ENCODE results near the gene RBBP8NL.

RBBP8NL gene

DNA sequence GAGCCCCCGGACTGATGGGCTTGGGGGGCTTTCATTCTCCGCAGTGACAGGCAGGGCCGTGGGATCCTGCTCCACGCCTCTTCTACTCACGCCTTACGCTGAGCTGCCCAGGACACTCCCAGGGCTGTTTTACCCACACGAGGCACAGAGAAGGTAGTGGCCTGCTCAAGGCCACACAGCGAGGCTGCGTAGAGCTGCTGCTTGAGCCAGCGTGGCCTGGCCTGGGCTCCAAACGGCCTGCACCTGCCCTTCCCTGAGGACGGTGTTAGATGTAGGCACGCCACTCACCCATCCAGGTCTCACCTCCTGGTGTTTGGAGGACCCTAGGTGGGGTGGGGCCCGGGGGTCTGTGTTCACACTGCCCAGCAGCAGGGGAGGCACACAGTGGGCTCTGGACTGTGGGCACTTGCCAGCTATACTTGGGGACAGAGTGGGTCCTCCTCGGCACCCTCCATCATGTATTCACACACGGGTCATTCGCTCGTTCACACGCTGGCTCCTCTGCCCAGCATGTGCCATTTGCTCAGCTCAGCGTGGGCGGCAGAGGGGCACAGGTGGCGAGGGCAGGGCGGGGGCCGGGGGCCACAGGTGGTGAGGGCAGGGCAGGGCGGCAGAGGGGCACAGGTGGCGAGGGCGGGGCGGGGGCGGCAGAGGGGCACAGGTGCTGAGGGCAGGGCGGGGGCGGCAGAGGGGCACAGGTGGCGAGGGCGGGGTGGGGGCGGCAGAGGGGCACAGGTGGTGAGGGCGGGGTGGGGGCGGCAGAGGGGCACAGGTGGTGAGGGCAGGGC, 18.4 kb upstream of the RBBP8NL start:
- Histone ChIP-seq H3K27me3 (ENCODE audit: insufficient read depth, low read depth, severe bottlenecking) (no peaks in the 10 kb centered on the region), H3K4me3 (ENCODE audit: low read depth, low read length) (no peak overlapping the region), H3K27ac (no peak overlapping the region), H3K9me3 (ENCODE audit: severe bottlenecking) (peaks cover 4% of the 10 kb centered on the region), H3K36me3 (no peaks in the 10 kb centered on the region)
- DNase-seq, result no peak
- TF ChIP-seq, protein P1, sequence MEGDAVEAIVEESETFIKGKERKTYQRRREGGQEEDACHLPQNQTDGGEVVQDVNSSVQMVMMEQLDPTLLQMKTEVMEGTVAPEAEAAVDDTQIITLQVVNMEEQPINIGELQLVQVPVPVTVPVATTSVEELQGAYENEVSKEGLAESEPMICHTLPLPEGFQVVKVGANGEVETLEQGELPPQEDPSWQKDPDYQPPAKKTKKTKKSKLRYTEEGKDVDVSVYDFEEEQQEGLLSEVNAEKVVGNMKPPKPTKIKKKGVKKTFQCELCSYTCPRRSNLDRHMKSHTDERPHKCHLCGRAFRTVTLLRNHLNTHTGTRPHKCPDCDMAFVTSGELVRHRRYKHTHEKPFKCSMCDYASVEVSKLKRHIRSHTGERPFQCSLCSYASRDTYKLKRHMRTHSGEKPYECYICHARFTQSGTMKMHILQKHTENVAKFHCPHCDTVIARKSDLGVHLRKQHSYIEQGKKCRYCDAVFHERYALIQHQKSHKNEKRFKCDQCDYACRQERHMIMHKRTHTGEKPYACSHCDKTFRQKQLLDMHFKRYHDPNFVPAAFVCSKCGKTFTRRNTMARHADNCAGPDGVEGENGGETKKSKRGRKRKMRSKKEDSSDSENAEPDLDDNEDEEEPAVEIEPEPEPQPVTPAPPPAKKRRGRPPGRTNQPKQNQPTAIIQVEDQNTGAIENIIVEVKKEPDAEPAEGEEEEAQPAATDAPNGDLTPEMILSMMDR (IDR thresholded peaks at IDR 0.05; ENCODE audit: low read depth, low read length), result no peak

DNA sequence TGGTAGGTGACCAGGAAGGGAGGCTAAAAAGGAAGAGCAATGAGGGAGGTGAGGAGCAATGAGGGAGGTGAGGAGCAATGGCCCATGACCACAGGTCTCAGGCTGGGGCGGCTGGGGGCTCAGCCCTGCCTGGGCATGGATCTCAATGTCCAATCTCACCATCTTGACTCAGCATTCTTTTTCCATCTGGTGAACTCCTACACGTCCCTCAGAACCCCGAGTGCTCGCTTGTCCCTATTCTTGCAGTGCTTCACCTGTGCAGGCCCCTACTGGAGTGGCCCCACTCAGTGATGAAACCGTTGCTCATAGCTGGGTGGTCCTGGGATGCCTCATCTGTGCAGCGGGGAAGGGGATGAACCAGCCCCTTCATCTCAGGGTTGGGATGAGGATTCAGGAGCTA, 16.9 kb upstream of the RBBP8NL start:
- H3K9me3 ChIP-seq (ENCODE audit: severe bottlenecking), result peaks cover 4% of the 10 kb centered on the region
- no peak overlapping the region for H3K4me3 ChIP-seq (ENCODE audit: low read depth, low read length)
- no peaks in the 10 kb centered on the region for H3K27me3 ChIP-seq (ENCODE audit: insufficient read depth, low read depth, severe bottlenecking)
- H3K36me3 ChIP-seq, result no peaks in the 10 kb centered on the region
- TF ChIP-seq, protein P1 (IDR thresholded peaks at IDR 0.05; ENCODE audit: low read depth, low read length), result no peak
- no peak for DNase-seq
- H3K27ac ChIP-seq, result no peak overlapping the region

DNA sequence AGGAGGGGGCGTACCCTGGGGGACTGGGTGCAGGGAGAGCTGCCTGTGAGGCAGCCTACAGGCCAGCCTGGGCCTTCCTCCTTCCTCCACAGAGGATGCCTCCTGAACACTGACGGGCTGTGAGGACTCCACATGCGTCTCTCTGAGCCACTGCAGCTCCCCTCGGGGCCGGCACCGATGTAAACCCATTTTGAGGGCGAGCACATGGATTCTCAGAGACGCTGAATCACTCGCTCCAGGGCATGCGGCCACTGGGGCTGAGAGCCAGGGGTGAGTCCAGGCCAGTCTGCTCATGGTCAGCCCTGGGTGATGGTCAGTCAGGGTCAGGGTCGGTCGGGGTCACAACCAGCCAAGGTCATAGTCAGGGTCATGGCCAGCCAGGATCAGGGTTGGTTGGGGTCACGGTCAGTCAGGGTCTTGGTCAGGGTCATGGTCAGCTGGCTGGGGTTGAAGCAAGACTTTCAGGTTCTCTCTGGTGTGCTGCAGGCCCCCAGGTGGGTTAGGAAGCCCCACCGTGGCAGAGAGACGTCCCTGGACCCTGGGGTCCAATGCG, 14.7 kb upstream of the RBBP8NL start:
- no peak for DNase-seq
- H3K9me3 ChIP-seq (ENCODE audit: severe bottlenecking), result peaks cover 4% of the 10 kb centered on the region
- H3K27me3 ChIP-seq (ENCODE audit: insufficient read depth, low read depth, severe bottlenecking), result no peaks in the 10 kb centered on the region
- no peak overlapping the region for H3K27ac ChIP-seq
- TF ChIP-seq, protein P1 (IDR thresholded peaks at IDR 0.05; ENCODE audit: low read depth, low read length), result no peak
- no peaks in the 10 kb centered on the region for H3K36me3 ChIP-seq
- H3K4me3 ChIP-seq (ENCODE audit: low read depth, low read length), result no peak overlapping the region

DNA sequence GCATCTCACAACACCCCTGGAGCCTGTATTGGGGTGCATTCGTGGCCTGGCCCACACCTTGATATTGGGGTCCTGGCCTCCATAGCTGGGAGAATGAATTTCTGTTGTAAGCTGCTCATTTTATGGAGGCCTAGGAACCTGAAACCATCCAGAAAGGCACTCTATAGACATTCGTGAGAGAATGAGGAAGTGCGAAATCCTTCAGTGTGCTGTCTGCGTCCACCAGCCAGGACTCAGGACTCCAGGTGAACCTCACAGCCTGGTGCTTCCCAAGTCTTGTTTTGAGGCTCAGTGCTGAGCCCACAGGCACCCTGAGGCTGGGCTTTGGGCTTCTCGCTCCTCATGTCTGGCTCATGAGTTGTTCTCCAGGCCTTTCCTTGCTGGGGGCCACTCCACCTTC, 11.9 kb upstream of the RBBP8NL start:
- Histone ChIP-seq H3K36me3 (no peaks in the 10 kb centered on the region), H3K27ac (no peak overlapping the region), H3K4me3 (ENCODE audit: low read depth, low read length) (no peak overlapping the region), H3K27me3 (ENCODE audit: insufficient read depth, low read depth, severe bottlenecking) (no peaks in the 10 kb centered on the region), H3K9me3 (ENCODE audit: severe bottlenecking) (peaks cover 4% of the 10 kb centered on the region)
- TF ChIP-seq, protein P1 (IDR thresholded peaks at IDR 0.05; ENCODE audit: low read depth, low read length), result no peak
- no peak for DNase-seq

DNA sequence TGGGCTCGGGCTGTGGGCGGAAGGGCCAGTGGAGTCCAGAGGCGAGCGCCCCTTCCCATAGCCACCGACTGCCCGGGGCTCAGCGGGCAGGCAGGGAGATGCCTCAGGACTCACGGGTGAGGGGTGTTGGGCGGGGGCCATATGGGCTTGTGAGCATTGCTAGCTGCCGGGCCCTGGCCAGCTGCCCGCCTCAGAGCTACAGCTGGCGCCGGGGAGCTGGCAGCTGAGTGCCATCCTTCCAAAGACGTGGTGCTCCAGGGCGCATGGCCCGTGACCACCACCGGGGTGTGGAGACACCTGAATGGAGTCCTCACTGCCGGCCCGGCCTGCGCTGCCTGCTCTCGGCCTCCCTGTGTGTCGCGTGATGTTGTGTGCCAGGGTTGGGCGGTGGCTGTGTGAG, 10.6 kb upstream of the RBBP8NL start:
- TF ChIP-seq, protein P1 (IDR thresholded peaks at IDR 0.05; ENCODE audit: low read depth, low read length), result peak; percentile 27; the same call in 1 of the 2 replicates
- Histone ChIP-seq H3K4me3 (ENCODE audit: low read depth, low read length) (no peak overlapping the region), H3K36me3 (no peaks in the 10 kb centered on the region), H3K9me3 (ENCODE audit: severe bottlenecking) (no peaks in the 10 kb centered on the region), H3K27me3 (ENCODE audit: insufficient read depth, low read depth, severe bottlenecking) (no peaks in the 10 kb centered on the region), H3K27ac (no peak overlapping the region)
- no peak for DNase-seq
